ENCODE data around the gene MPP2. TPM values are rescaled to one million over a fixed set of nuclear protein-coding genes. Genes with fewer than 3 reads are reported as not detected.
"Not testable (repeated sequence)": the region's sequence is repeated elsewhere in the genome, so short reads cannot be mapped to it uniquely, and the experiment has no call there.

Gene MPP2
- total RNA-seq, 1 donor from 2014 or later, result 1.3 TPM

DNA sequence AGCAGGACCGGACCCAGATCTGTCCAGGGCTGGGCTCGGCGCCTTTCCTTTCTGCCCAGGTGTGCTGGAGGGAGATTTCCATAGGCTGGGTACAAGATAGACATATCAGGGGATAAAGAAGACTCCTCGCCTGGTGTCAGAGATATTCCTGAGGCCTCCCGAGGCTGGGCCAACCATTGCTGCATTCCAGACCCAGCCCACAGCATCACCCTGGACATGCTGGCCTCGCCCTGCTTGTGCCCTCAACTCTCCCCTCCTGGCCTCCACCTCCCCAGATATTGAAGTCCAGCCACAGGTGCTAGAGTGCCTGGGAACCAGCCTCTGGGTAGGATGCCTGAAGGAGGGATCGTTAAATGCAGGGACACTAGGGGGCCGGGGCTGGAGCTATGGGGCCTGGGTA lies 58.2 kb downstream of the MPP2 start:
- Mint-ChIP-seq H3K27ac (no peak overlapping the region), H3K4me3 (no peak overlapping the region), H3K36me3 (ENCODE audit: low read depth) (no peaks in the 10 kb centered on the region), H3K9me3 (no peaks in the 10 kb centered on the region), H3K4me1 (peaks cover 3% of the 10 kb centered on the region), H3K27me3 (peaks cover 1% of the 10 kb centered on the region)
- intact Hi-C loops (cut with micrococcal nuclease), result no loop called here
- DNase-seq, result no peak

DNA sequence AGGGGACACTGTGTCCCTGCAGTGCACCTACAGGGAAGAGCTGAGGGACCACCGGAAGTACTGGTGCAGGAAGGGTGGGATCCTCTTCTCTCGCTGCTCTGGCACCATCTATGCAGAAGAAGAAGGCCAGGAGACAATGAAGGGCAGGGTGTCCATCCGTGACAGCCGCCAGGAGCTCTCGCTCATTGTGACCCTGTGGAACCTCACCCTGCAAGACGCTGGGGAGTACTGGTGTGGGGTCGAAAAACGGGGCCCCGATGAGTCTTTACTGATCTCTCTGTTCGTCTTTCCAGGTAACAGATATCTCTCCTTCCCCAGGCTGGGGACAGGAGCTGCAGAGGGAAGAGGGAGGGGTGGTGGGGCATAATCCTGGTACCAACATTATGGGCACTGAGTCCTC lies 58.7 kb downstream of the MPP2 start:
- no peak for DNase-seq
- H3K27ac Mint-ChIP-seq, result no peak overlapping the region
- intact Hi-C loops (cut with micrococcal nuclease), result no loop called here
- H3K4me1 Mint-ChIP-seq, result peaks cover 3% of the 10 kb centered on the region
- H3K36me3 Mint-ChIP-seq (ENCODE audit: low read depth), result no peaks in the 10 kb centered on the region
- H3K4me3 Mint-ChIP-seq, result no peak overlapping the region
- peaks cover 1% of the 10 kb centered on the region for H3K27me3 Mint-ChIP-seq
- H3K9me3 Mint-ChIP-seq, result no peaks in the 10 kb centered on the region

GRCh38 chr17:43846963-43847371 lies 60.4 kb downstream of the MPP2 start, which contains the start of gene CD300LG:
TSS of gene CD300LG (plus strand) at chr17:43847176. CDS start at chr17:43847217, 41 bp downstream.
- DNase-seq, result no peak
- Mint-ChIP-seq H3K9me3 (no peaks in the 10 kb centered on the region), H3K27me3 (peaks cover 6% of the 10 kb centered on the region), H3K27ac (no peak within 1 kb of the TSS), H3K36me3 (ENCODE audit: low read depth) (no peaks in the 10 kb centered on the region), H3K4me1 (peaks cover 3% of the 10 kb centered on the region), H3K4me3 (no peak within 1 kb of the TSS)
- intact Hi-C loops (cut with micrococcal nuclease), result no loop called here

DNA sequence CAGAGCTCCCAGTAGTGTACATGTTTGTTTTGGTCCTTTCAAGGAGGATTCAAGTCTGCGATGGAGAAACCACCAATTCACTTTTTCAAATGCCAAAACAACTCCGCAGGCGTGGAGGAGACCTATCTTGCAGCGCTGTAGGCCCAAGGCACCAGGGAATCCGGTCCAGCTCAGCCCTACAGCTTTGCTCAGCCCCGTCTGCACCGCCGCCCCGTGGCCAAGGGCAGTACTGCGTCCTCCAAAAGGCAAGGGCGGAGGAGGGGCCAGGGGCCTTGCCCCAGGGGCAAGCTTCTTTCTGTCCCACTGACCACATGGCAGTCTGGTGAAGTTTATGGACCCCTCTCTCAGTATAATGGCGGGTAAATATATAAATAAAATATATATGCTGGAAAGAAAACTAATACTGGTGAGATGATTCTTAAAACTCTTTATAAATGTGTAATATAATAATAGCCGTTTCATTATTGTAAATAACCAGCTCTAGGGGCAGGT lies 61.1 kb downstream of the MPP2 start:
- H3K4me3 Mint-ChIP-seq, result no peak overlapping the region
- peak; percentile 95 for DNase-seq
- H3K9me3 Mint-ChIP-seq, result no peaks in the 10 kb centered on the region
- intact Hi-C loops (cut with micrococcal nuclease), result no loop called here
- H3K27ac Mint-ChIP-seq, result no peak overlapping the region
- peaks cover 8% of the 10 kb centered on the region for H3K27me3 Mint-ChIP-seq
- no peaks in the 10 kb centered on the region for H3K36me3 Mint-ChIP-seq (ENCODE audit: low read depth)
- H3K4me1 Mint-ChIP-seq, result peaks cover 3% of the 10 kb centered on the region

- H3K9me3 Mint-ChIP-seq, result no peaks in the 10 kb centered on the region
- H3K4me1 Mint-ChIP-seq, result peaks cover 3% of the 10 kb centered on the region
- H3K27ac Mint-ChIP-seq, result no peak overlapping the region
- H3K27me3 Mint-ChIP-seq, result peaks cover 9% of the 10 kb centered on the region
- no peak overlapping the region for H3K4me3 Mint-ChIP-seq
- H3K36me3 Mint-ChIP-seq (ENCODE audit: low read depth), result no peaks in the 10 kb centered on the region
- intact Hi-C loops (cut with micrococcal nuclease), result no loop called here
- DNase-seq, result no peak
Measured at GRCh38 chr17:43845766-43846165, 61.6 kb downstream of the MPP2 start.

DNA sequence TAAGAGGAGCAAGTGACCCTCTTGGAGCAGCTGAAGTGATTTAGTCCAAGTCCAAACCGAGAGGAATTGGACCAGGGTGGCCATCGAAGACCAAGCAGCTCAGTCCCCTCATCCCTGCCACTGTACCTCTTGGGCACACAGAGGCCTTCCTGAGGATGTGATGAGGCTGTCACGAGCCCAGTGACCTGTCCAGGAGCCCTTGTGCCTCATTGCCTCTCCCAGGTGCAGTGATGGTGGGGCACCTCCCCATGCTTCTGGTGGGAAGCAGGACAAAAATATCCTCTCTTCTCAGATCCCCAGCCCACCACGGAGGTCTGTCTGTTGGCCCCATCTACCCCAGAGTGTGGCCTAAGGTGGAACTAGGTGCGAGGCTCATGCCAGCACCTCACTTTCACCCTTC lies 63.1 kb downstream of the MPP2 start:
- H3K27me3 Mint-ChIP-seq, result peaks cover 15% of the 10 kb centered on the region
- H3K4me1 Mint-ChIP-seq, result peaks cover 3% of the 10 kb centered on the region
- H3K27ac Mint-ChIP-seq, result no peak overlapping the region
- no peak overlapping the region for H3K4me3 Mint-ChIP-seq
- DNase-seq, result no peak
- H3K36me3 Mint-ChIP-seq (ENCODE audit: low read depth), result no peaks in the 10 kb centered on the region
- no peaks in the 10 kb centered on the region for H3K9me3 Mint-ChIP-seq
- intact Hi-C loops (cut with micrococcal nuclease), result no loop called here

DNA sequence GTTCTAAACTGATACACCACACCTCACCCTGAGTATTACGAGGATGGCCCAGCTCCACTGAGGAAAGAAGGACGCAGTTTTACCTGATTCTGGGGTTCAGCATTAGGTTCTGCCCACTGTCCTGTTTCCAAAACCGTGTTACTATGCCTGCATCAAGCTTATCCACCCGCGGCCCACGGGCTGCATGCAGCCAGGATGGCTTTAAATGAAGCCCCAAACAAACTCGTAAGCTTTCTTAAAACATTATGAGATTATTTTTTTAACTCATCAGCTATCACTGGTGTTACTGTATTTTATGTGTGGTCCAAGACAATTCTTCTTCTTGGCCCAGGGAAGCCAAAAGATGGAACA lies 64.4 kb downstream of the MPP2 start:
- intact Hi-C loops (cut with micrococcal nuclease), result no loop called here
- DNase-seq, result no peak
- no peak overlapping the region for H3K4me3 Mint-ChIP-seq
- no peaks in the 10 kb centered on the region for H3K9me3 Mint-ChIP-seq
- no peaks in the 10 kb centered on the region for H3K36me3 Mint-ChIP-seq (ENCODE audit: low read depth)
- no peak overlapping the region for H3K27ac Mint-ChIP-seq
- H3K27me3 Mint-ChIP-seq, result peaks cover 15% of the 10 kb centered on the region
- H3K4me1 Mint-ChIP-seq, result peaks cover 3% of the 10 kb centered on the region

DNA sequence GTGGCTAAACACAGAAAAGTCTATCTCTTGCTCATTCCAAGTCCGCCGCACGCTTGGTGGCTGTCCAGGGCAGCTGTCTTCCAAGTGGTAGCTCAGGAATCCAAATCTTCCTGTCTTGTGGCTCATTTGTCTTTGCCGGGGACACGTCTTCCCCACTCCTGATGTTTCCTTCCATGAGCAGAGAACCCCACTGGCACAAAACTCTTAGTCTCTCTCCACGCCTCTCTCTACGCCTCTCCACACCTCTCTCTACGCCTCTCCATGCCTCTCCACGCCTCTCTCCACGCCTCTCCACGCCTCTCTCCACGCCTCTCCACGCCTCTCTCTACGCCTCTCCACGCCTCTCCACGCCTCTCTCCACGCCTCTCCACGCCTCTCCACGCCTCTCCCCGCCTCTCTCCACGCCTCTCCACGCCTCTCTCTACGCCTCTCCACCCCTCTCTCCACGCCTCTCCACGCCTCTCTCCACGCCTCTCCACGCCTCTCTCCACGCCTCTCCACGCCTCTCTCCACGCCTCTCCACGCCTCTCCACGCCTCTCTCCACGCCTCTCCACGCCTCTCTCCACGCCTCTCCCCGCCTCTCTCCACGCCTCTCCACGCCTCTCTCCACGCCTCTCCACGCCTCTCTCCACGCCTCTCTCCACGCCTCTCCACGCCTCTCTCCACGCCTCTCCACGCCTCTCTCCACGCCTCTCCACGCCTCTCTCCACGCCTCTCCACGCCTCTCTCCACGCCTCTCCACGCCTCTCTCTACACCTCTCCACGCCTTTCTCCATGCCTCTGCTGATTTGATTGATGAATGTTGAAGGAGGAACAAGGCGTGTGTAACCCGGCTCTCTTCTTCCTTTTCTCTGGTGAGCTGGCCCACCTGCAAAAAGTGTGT lies 65.0 kb downstream of the MPP2 start:
- H3K4me1 Mint-ChIP-seq; H3K36me3 Mint-ChIP-seq (ENCODE audit: low read depth); intact Hi-C loops (cut with micrococcal nuclease); DNase-seq; H3K27ac Mint-ChIP-seq; H3K4me3 Mint-ChIP-seq; H3K9me3 Mint-ChIP-seq: not testable (repeated sequence)
- peaks cover 17% of the 10 kb centered on the region for H3K27me3 Mint-ChIP-seq

DNA sequence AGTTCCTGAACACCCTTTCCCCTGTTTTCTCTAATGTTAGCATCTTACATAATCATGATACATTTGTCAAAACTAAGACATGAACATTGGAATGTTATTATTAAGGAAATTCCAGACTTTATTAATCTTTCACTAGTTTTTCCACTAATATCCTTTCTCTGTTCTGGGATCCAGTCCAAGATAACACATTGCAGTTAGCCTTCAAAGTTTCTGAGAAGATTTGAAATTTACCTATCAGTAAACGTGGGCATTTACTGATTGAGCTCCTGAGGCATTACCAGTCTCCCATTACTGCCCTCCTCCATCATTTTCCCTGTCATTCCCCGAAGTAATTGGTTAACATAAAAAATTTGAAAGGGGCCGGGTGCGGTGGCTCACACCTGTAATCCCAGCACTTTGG lies 66.1 kb downstream of the MPP2 start:
- no peak for DNase-seq
- Mint-ChIP-seq H3K4me3 (no peak overlapping the region), H3K4me1 (peaks cover 3% of the 10 kb centered on the region), H3K27me3 (peaks cover 21% of the 10 kb centered on the region), H3K9me3 (no peaks in the 10 kb centered on the region), H3K27ac (no peak overlapping the region), H3K36me3 (ENCODE audit: low read depth) (no peaks in the 10 kb centered on the region)
- intact Hi-C loops (cut with micrococcal nuclease), result no loop called here

DNA sequence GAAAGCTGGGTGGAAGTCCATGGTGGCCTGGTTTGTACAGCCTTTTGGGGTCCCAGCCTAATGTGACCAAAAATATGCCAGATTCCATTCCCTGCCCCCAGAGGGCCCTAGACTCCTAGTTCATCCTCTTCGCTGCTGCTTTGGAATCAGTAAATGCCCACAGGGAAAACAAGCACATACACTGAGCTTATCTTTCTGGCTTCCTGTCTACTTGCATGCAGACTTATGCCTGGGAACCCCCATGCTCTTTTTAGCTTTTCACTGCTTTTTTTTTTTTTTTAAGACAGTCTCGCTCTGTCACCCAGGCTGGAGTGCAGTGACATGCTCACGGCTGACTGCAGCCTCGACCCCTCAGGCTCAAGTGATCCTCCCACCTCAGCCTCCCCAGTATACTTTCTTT lies 66.5 kb downstream of the MPP2 start:
- Mint-ChIP-seq H3K9me3 (no peaks in the 10 kb centered on the region), H3K27ac (no peak overlapping the region), H3K36me3 (ENCODE audit: low read depth) (no peaks in the 10 kb centered on the region), H3K27me3 (peaks cover 21% of the 10 kb centered on the region), H3K4me1 (no peaks in the 10 kb centered on the region), H3K4me3 (no peak overlapping the region)
- intact Hi-C loops (cut with micrococcal nuclease), result no loop called here
- no peak for DNase-seq

GRCh38 chr17:43839670-43840108 lies 67.6 kb downstream of the MPP2 start:
- H3K4me1 Mint-ChIP-seq, result no peaks in the 10 kb centered on the region
- H3K36me3 Mint-ChIP-seq (ENCODE audit: low read depth), result no peaks in the 10 kb centered on the region
- H3K4me3 Mint-ChIP-seq, result no peak overlapping the region
- no peaks in the 10 kb centered on the region for H3K9me3 Mint-ChIP-seq
- peaks cover 27% of the 10 kb centered on the region for H3K27me3 Mint-ChIP-seq
- DNase-seq, result no peak
- no peak overlapping the region for H3K27ac Mint-ChIP-seq
- intact Hi-C loops (cut with micrococcal nuclease), result no loop called here

GRCh38 chr17:43834106-43834505 lies 73.2 kb downstream of the MPP2 start:
- Mint-ChIP-seq H3K9me3 (no peaks in the 10 kb centered on the region), H3K36me3 (ENCODE audit: low read depth) (no peaks in the 10 kb centered on the region), H3K27ac (no peak overlapping the region), H3K4me1 (peaks cover 14% of the 10 kb centered on the region), H3K27me3 (peaks cover 53% of the 10 kb centered on the region), H3K4me3 (peak overlapping the region; percentile 57)
- no peak for DNase-seq
- intact Hi-C loops (cut with micrococcal nuclease), result no loop called here

DNA sequence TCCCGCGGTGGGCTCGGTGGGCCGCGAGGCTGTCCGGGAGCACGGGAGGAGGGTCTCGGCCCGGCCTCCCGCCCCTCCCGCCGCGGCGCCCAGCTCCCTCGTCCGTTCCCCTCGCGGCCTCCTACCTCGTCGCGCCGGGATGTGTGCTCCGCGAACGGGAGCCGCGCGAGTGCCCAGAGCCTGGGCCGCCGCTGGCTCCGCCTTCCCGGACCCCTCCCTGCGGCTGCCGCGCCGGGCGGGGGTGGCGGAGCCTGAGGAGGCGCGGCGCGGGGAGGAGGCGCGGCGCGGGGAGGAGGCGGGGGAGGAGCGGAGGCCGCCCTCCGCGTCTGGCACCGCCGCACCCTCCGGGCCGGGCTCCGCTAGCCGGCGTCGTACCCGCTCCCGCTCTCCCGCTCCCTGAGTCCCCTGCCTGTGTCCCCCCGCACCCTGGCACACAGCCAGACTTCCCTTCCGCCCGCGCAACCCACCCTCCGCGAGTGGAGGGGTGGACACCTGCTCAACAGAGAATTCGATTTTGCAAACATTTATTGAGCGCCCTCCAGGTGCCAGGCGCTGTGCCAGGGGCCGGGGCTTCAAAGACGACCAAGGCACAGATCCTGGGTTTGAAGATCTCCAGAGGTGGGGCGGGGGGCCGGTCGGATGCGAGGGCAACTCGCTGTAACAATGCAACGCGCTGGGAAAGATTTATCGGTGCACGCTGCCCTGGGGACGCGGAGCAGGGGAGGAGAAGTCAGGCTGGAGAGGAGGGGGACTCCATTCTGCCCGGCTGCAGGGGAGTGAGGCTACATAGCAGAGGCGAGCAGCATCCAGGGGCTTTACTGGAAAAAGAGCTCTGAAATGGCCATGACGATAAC lies 74.1 kb downstream of the MPP2 start, which contains the start of gene MPP3:
MPP3 (minus strand) TSS at position 171 of the 854 bp plus-strand sequence. CDS start 1,240 bp downstream, outside the sequence.
- H3K27ac Mint-ChIP-seq, result no peak within 1 kb of the TSS
- peaks cover 14% of the 10 kb centered on the region for H3K4me1 Mint-ChIP-seq
- intact Hi-C loops (cut with micrococcal nuclease), result no loop called here
- H3K9me3 Mint-ChIP-seq, result no peaks in the 10 kb centered on the region
- DNase-seq, result peak; percentile 86
- H3K36me3 Mint-ChIP-seq (ENCODE audit: low read depth), result no peaks in the 10 kb centered on the region
- H3K27me3 Mint-ChIP-seq, result peaks cover 53% of the 10 kb centered on the region
- H3K4me3 Mint-ChIP-seq, result peak within 1 kb of the TSS; percentile 71
